Hepatic stellate cell (primary cell): Measurements from ENCODE around the gene MYH1.
"Not testable (repeated sequence)": the region's sequence is repeated elsewhere in the genome, so short reads cannot be mapped to it uniquely, and the experiment has no call there.

Experiments used
- DNase-seq: peaks from one replicate; pipeline ENCODE4 v3.0.0; 2011; ENCODE audit warnings: low spot score

MYH1 gene

GRCh38 chr17:10518271-10519037, at the start of gene MYH1:
Gene MYH1 (minus strand): TSS chr17:10518542. CDS start chr17:10516642, 1,900 bp downstream.
- DNase-seq: no peak

- no peak for DNase-seq
These were observed 45.8 kb upstream of the MYH1 start for GRCh38 chr17:10563991-10564660.

DNA sequence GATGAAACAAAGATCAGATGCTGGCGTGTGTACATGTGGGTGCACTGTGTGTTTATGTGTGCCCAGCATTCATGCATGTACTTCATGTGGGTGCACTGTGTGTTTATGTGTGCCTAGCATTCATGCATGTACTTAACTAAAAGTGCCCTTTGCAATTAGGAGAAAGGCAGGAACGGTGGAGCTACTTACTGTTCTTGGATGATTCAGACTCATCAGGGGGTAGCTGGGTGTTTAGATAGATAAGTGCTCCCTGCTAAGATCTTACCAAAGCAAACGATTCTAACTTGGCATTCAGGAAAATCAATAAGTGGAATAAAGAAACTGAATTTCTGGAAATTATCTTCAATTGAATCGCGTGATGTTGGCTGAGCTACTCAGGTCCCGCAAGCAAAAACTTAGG, 39.7 kb upstream of the MYH1 start:
- no peak for DNase-seq

DNA sequence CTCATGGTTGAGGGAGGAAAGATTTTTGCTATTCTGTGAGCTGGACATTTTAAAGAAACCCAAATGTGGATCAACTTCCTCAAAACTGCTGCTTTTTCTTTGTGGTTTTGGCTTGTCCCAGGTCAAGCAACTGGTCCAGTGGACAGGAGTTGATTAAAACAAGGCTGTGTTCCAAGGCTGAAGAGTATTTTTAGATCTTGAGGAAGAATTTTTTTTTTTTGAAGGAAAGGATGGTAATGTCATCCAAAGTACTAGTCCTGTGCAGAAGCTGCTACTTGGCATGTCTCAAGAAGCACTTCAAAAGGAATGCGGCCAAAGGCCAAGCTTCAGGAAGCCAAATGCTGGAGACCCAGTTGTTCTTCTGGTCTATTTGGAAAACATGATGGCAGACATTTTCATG, 39.1 kb upstream of the MYH1 start:
- DNase-seq: no peak

DNA sequence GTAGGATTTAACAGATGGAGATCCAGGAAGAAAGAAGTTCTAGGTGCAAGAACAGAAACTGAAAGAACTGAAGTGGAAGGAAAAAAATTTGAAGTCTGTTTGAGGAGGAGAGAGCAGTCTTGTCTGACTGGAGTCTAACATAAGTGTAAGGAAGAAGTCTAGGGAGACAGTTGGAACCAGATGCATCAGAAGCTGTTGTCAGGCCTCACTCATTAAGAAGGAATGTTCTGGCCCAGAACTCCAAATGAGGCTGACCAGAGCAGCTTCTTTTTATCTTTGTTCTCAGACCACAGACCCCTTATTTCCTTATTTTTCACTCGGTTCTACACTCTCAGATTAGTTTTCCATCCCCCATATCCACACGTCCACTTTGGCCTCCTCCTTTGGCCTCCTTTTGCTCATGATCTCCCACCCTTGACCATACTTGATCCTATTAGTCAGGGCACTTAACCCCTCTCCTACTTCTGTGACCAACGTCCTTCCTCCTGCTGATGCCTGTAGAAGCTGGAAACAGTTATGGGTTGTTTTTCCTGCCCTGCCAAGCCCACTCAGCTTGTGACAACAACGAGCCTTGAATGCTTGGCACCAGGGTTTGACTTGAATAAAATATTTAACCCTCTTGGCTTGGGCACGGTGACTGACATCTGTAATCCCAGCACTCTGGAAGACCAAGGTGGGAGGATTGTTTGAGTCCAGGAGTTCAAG, 38.1 kb upstream of the MYH1 start:
- no peak for DNase-seq

GRCh38 chr17:10550014-10550413, 31.7 kb upstream of the MYH1 start:
- DNase-seq: no peak

DNA sequence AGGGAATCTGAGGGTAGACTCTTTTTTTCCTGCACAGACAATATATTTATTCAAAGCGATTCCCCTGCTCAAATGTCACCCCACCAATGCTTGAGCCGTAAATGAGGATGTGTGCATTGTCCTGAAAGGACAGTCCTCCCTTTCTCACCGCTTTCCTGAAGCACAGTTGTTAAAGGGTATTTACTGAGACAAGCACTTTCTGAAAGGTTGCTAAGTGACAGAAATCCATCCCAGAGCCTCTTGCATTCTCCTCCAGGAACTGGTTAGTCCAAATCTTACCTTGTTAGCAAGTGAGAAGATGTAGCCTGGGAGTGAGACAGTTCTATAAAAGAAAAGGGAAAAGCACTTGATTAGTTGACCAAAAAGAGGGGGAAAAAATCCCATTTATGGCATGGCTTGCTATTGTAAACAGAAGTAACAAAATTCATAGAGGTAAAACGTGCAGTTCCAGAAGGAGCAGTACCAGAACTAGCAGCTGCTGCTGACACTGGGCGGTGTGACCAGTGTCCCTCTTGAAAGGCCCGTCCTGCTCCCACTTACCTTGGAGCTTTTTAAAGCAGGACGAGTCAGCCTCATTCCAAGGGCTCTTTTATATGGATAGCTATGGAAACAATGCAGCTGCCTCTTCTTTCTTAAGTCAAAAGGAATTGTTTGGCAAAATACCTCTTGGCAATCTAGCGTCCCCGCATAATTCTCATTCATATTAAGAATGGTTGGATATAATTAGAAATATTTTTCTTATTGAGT, 30.9 kb upstream of the MYH1 start, which contains the start of gene MYH2:
MYH2 (minus strand) TSS at position 563 of the 747 bp plus-strand sequence. CDS start 1,738 bp downstream, outside the sequence.
- DNase-seq: no peak

DNA sequence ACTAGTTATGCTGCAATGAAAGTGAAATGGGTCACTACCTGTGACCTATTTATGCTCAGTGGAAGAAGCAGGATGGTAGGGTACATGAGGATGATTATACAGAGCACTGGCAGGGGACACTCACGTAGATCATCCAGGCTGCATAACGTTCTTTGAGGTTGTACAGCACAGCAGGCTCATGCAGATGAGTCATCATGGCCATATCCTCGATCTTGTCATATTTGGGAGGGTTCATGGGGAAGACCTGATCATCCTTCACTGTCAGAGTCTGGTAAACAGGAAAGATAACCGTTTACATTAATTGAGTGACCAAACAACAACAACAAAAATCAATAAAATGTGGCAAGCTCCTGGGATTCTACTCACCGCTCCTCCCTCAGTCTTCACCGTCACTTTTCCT, 29.0 kb upstream of the MYH1 start:
- no peak for DNase-seq

DNA sequence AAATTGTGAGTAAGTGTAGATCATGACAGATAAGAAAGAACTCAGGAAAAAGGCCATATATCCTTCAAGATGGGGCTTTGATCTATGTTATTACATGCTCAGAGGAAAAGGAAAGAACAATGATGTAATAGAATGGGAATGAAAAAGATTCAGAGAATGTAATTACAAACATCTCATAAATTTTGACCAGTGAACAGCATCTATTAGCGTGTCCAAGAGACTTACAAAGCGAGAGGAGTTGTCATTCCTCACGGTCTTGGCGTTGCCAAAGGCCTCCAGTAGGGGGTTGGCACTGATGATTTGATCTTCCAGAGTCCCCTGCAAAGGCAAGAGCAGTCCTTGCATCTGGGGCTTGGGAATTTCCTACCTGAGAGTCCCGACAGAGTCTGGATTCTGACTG, 25.1 kb upstream of the MYH1 start:
- DNase-seq: not testable (repeated sequence)

DNA sequence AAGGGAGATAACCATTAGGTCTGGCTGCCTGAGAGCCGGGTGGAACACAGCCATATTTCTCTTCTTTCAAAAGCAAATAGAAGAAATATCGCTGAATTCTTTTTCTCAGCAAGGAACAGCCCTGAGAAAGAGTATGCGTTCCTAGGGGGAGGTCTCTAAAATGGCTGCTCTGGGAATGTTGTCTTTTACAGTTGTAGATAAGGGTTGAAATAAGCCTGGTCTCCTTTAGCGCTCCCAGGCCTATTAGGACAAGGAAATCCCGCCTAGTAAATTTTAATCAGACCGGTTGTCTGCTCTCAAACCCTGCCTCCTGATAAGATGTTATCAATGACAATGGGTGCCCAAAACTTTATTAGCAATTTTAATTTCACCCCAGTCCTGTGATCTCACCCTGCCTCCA, 22.8 kb upstream of the MYH1 start:
- DNase-seq: not testable (repeated sequence)

GRCh38 chr17:10532026-10532425, 13.7 kb upstream of the MYH1 start:
- no peak for DNase-seq

GRCh38 chr17:10527419-10527818, 9.1 kb upstream of the MYH1 start:
- DNase-seq: no peak

DNA sequence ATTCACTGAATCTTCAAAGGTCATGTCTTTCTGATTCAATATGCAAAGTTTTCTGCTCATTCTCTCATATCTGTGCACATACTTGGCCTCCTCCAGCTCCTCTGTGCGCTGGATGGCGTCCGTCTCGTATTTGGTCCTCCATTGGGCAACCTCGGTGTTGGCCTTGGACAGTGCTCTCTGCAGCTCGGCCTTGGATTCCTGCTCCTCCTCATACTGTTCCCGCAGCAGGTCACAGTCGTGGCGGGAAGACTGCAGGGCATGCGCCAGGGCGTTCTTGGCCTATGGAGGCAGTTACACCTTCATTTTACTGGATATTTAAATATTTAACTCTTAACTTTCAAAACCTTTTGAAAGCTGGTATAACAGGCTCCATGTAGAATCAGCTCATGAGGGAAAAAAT, 8.2 kb upstream of the MYH1 start:
- no peak for DNase-seq

GRCh38 chr17:10523064-10523463, 4.7 kb upstream of the MYH1 start:
- DNase-seq: no peak

GRCh38 chr17:10521949-10522348, 3.6 kb upstream of the MYH1 start:
- no peak for DNase-seq

GRCh38 chr17:10516638-10517037, 1.7 kb downstream of the MYH1 start:
- no peak for DNase-seq

- DNase-seq: no peak
These were observed 2.3 kb downstream of the MYH1 start for GRCh38 chr17:10516065-10516464.

DNA sequence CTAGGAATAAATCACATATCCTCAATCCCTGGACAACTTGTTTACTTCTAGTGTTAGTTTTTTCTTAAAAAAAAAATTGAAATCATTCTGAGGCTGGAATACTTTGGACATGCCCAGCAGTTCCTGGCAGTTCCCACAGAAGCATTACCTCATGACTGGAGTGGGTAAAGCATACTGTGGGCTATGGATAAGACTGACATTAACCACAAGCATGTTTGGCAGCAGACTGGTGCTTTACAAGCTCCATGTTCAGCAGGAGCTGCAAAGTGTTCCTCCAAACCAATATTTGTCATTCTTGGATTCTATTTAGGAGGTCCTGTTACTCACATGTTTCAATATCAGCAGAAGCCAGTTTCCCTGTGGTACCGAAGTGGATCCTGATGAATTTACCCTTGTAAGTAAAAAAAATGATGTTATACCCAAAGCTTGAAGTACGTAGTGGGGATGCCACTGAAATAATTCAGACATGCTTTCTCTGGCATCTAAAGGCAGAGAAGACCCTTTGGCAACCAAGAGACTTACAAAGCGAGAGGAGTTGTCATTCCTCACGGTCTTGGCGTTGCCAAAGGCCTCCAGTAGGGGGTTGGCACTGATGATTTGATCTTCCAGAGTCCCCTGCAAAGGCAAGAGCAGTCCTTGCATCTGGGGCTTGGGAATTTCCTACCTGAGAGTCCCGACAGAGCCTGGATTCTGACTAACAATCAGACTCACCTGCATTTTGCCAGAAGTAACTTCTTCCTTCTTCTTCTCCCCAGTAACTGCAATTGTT, 4.9 kb downstream of the MYH1 start:
- no peak for DNase-seq

DNA sequence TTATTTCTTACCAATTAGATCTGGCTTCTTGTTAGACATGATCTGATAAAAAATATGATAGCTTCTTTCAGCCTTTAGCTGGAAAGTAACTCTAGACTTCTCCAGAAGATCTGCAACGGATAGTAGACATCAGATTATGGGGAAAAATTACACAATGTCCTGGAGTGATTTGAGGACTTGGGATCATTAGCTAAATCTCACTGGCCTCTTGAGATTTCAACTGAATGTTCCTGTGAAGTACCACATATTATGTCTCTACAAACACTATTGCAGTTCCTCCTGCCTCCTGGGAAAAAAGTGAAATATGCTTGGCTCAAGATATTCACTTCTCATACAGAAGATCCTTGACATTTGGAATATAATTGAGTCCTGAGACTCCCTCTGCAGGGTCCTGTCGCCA, 5.5 kb downstream of the MYH1 start:
- no peak for DNase-seq

- no peak for DNase-seq
These were observed 18.4 kb downstream of the MYH1 start for GRCh38 chr17:10499950-10500349.

DNA sequence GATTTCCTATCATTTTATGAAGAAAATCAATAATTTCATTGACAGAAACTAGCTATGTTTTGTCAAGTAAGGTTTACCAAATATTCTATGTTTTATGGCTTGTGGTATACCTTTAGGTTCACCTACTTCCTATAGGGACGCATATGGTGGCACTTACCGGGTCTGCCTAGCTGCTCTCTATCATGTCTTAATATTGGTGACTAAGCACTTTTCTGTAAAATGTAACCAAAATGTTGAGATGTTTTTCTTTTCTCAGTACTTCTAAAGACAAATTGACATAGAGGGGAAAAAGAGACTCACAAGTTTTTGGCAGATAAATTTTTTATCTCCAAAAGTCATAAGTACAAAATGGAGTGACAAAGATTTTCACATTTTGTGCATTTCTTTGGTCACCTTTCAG, 26.3 kb downstream of the MYH1 start:
- no peak for DNase-seq

- DNase-seq: no peak
These were observed 36.1 kb downstream of the MYH1 start for GRCh38 chr17:10482252-10482651.
